Retinal pigment epithelial cell (primary cell): Measurements from ENCODE around the gene TTLL4.
A peak's percentile ranks its signal among the peaks of the same experiment; 100 is the strongest.

Experiments used
- DNase-seq: peaks from one replicate; pipeline ENCODE4 v3.0.0-alpha.2; 2010; ENCODE audit warnings: low read depth
- H3K4me3 ChIP-seq: 2 replicates; pipeline ENCODE4 v1.5.1; 2011; ENCODE audit warnings: mild to moderate bottlenecking, low read length, control low read depth, moderate library complexity
- CTCF ChIP-seq: conservative IDR thresholded peaks from 2 replicates; pipeline ENCODE4 v1.5.1; 2011; ENCODE audit warnings: low read depth, low read length, control low read depth, inconsistent platforms

Gene TTLL4

GRCh38 chr2:218721934-218722333 is 11.3 kb downstream of the TTLL4 start:
- TF ChIP-seq CTCF, result no peak
- no peak overlapping the region for H3K4me3 ChIP-seq
- DNase-seq, result no peak

DNA sequence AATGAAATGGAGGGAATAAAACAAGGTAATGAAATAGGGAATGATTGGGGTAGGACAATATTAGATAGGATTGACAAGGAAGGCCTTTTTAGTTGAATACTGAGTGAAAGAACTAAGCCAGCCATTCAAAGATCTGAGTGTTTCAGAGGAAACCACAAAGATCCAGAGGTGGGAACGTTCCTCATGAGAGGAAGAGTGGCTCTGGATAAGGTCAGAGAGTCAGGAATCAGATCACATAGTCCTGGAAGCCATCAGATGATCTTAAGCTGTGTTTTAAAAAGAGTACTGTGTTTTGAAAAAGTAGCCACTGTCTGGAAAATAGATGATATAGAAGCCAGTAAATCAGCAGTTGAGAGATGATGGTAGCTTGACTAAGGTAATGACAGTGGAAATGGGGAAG is 11.8 kb downstream of the TTLL4 start:
- DNase-seq, result no peak
- no peak for TF ChIP-seq CTCF
- H3K4me3 ChIP-seq, result no peak overlapping the region

DNA sequence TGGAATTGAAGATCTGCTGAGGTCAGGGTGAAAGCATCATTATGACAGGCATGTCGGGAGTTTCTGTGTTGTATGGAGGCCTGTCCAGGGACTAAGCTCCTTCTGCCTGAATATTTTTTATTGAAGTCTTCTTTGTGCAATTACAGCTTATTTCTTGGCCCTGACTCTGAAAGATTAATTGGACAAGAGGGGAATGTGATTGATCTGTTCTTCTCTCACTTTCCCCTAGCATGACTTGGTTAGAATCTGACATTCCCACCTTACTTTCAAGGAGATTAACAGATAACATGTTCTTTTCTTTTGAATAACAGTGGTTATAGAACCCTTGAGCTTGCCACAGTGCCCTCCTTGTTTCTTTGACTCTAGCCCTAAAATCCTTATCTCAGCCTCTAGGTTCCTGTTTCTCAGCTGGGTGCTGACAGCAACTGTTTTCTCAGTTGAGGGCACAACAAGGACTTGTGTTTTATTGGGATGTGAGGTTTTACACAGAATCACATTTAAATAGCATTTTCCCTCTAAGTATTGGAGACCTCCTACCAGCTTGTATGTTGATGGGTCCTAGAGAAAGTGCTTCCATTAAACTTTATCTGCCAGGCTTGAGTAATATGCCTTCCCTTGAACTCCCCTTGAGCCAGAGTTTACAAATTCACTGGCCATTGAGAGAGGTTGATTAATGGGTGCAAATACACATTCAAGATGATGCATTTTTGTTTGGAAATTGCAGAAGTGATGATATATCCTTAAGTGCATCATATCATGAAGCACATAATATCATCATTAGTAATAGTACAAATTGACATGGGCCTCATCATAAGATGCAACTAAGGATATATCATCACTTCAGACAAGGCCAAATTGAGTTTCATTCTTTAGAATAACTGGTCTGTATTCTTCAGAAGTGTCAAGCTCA is 12.5 kb downstream of the TTLL4 start:
- no peak for TF ChIP-seq CTCF
- no peak overlapping the region for H3K4me3 ChIP-seq
- no peak for DNase-seq

GRCh38 chr2:218726004-218726574 is 15.5 kb downstream of the TTLL4 start:
- H3K4me3 ChIP-seq, result no peak overlapping the region
- no peak for DNase-seq
- TF ChIP-seq CTCF, result no peak

GRCh38 chr2:218727502-218728165 is 17.0 kb downstream of the TTLL4 start:
- peak; percentile 44 for TF ChIP-seq CTCF
- DNase-seq, result no peak
- no peak overlapping the region for H3K4me3 ChIP-seq

- DNase-seq, result no peak
- TF ChIP-seq CTCF, result no peak
- H3K4me3 ChIP-seq, result no peak overlapping the region
Measured at GRCh38 chr2:218729640-218730039, 19.0 kb downstream of the TTLL4 start.
